Mesothelial cell of epicardium (in vitro differentiated cells): ENCODE results near the gene CNTLN. TPM values are rescaled to one million over a fixed set of nuclear protein-coding genes. Genes with fewer than 3 reads are reported as not detected.
"Not testable (repeated sequence)": the region's sequence is repeated elsewhere in the genome, so short reads cannot be mapped to it uniquely, and the experiment has no call there.

Experiments used
- DNase-seq, 2 experiments: peaks; one replicate each; pipeline ENCODE4 v3.0.0; 2021; ENCODE audit warnings: low spot score in 2 of 2; ENCODE audit not compliant: unreplicated experiment in 2 of 2
- H3K27ac Mint-ChIP-seq: 2 replicates; pipeline ENCODE4 v1.8.0; 2021; ENCODE audit warnings: mixed read lengths
- H3K27me3 Mint-ChIP-seq: 2 replicates; pipeline ENCODE4 v1.8.0; 2021; ENCODE audit warnings: low read depth, mixed read lengths
- H3K36me3 Mint-ChIP-seq: 2 replicates; pipeline ENCODE4 v1.8.0; 2021; ENCODE audit warnings: mixed read lengths
- H3K4me1 Mint-ChIP-seq: 2 replicates; pipeline ENCODE4 v1.8.0; 2021; ENCODE audit warnings: mixed read lengths
- H3K4me3 Mint-ChIP-seq: 2 replicates; pipeline ENCODE4 v1.8.0; 2021; ENCODE audit warnings: mild to moderate bottlenecking, moderate library complexity, mixed read lengths
- H3K9me3 Mint-ChIP-seq: 2 replicates; pipeline ENCODE4 v1.8.0; 2021; ENCODE audit warnings: mixed read lengths
- total RNA-seq: library from RNA; stranded (reverse); gene quantifications from 3 replicates; pipeline ENCODE4 v1.2.1, GENCODE V29; 2021
- TF ChIP-seq, protein P1 (sequence below): fragments of 200-600 bp; sonication (generic); IDR thresholded peaks from one replicate; pipeline ENCODE4 v1.5.0; 2021; ENCODE audit warnings: antibody characterized with exemption; ENCODE audit not compliant: unreplicated experiment

CNTLN gene
- total RNA-seq, 1 donor from 2014 or later, result 14.0 TPM

DNA sequence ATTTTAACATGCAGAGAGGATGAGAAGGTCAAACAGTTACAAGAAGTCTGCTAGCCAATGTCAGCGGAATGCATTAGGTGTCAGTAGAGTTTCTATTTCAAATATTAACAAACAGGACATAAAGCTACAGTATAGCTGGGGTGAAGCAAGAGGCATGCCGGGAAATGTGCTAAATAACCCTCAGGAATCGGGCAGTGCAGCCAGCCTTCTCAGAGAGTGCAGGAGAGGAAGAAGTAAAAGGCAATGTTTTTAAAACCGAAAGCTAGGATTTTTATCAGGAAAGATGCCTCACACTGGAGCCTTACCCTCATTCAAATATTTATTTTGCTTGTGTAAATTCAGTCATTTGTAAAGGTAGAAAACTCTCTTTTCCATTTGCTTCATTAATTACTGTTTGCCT is 384.9 kb downstream of the CNTLN start:
- Mint-ChIP-seq H3K27ac (no peak overlapping the region), H3K9me3 (no peaks in the 10 kb centered on the region), H3K4me1 (peaks cover 9% of the 10 kb centered on the region), H3K27me3 (peaks cover 2% of the 10 kb centered on the region), H3K36me3 (no peaks in the 10 kb centered on the region), H3K4me3 (no peak overlapping the region)
- TF ChIP-seq, protein P1, sequence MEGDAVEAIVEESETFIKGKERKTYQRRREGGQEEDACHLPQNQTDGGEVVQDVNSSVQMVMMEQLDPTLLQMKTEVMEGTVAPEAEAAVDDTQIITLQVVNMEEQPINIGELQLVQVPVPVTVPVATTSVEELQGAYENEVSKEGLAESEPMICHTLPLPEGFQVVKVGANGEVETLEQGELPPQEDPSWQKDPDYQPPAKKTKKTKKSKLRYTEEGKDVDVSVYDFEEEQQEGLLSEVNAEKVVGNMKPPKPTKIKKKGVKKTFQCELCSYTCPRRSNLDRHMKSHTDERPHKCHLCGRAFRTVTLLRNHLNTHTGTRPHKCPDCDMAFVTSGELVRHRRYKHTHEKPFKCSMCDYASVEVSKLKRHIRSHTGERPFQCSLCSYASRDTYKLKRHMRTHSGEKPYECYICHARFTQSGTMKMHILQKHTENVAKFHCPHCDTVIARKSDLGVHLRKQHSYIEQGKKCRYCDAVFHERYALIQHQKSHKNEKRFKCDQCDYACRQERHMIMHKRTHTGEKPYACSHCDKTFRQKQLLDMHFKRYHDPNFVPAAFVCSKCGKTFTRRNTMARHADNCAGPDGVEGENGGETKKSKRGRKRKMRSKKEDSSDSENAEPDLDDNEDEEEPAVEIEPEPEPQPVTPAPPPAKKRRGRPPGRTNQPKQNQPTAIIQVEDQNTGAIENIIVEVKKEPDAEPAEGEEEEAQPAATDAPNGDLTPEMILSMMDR, result no peak
- DNase-seq, result no peak

DNA sequence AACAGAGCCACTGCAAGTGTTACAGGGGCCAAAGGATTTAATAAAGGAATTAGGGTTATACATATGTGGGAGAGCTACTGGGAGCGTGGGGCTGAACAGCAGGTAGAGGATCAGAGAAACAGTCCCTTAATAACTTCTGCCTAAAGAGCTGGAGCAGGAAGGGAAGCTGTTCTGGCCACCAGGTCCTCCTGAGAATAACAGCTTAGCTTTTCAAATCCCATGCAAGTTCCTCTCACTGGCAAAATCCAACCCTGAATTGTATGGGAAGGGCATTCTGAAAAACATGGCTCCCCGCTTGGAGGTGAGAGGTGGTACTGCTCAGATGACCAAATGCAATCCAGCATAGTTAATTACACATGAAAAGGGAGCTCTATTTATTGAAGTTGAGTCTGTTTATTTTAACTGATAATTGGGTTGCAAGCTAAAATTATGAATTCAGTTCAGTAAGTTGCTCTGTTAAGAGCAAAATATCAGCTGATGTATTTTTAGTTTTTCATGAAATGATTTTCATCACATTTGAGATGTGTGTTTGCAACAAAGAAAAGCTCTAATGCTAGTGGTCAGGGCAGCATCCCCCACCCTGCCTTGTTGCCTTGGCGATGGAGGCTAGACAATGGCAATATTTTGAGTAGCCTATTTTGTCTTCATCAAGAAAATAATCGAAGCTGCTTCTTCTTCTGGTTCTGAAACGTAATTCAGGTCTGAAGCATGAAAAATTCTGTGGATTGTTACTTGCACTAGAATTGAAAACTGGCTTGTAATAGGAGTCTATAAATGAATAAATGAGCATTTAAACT is 385.6 kb downstream of the CNTLN start:
- no peak overlapping the region for H3K4me3 Mint-ChIP-seq
- H3K4me1 Mint-ChIP-seq, result peaks cover 9% of the 10 kb centered on the region
- H3K9me3 Mint-ChIP-seq, result no peaks in the 10 kb centered on the region
- no peaks in the 10 kb centered on the region for H3K36me3 Mint-ChIP-seq
- TF ChIP-seq, protein P1, result no peak
- no peak for DNase-seq
- peaks cover 2% of the 10 kb centered on the region for H3K27me3 Mint-ChIP-seq
- no peak overlapping the region for H3K27ac Mint-ChIP-seq

DNA sequence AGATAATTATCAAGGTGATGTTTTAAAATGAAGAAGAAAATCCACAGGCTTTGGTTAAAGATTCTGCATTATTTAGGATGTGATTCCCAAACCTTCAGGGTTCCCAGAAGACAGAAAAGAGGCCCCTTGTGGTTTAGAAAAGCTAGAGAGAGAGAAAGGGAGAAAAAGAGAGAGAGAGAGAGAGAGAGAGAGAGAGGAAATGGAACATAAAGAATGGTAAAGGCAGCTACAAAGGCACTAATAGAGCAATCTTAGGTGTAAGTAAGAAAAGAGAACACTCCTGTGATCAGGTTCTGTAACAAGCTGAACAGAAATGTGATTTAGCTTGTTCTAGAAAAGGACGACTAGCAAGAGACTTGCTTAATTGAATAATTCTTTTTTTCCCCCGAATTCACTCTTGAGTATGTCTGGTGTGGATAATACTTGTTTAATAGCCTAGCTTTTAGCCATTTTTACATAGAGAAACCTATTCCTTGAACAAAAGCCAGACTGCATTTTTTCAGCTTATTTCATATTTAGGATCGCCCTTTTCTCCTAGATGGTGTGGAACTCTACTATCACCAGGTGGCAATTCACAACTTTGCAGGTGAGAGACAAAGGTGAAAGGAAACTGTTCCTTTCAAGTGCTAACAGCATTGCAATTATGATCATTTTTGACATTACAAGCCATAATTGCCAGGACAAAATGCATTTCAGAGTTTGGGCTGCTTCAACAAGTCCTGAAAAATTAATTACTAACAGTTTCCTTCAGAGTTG is 386.4 kb downstream of the CNTLN start:
- Mint-ChIP-seq H3K27me3 (peaks cover 2% of the 10 kb centered on the region), H3K9me3 (no peaks in the 10 kb centered on the region), H3K36me3 (no peaks in the 10 kb centered on the region), H3K4me3 (no peak overlapping the region), H3K27ac (no peak overlapping the region), H3K4me1 (peaks cover 9% of the 10 kb centered on the region)
- no peak for DNase-seq
- TF ChIP-seq, protein P1, result no peak

DNA sequence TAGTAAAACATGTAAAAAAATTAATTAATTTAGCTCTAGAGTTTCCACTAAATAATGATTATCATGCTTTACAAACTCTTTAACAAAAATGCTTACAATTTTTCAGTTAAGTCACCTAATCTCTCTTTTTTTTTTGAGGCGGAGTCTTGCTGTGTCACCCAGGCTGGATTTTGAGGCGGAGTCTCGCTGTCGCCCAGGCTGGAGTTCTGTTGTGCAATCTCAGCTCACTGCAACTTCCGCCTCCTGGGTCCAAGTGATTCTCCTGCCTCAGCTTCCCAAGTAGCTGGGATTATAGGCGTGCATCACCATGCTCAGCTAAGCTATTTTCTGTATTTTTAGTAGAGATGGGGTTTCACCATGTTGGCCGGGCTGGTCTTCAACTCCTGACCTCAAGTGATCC is 391.9 kb downstream of the CNTLN start:
- H3K36me3 Mint-ChIP-seq, DNase-seq, H3K4me3 Mint-ChIP-seq, H3K27me3 Mint-ChIP-seq, H3K27ac Mint-ChIP-seq, H3K9me3 Mint-ChIP-seq, H3K4me1 Mint-ChIP-seq: not testable (repeated sequence)

DNA sequence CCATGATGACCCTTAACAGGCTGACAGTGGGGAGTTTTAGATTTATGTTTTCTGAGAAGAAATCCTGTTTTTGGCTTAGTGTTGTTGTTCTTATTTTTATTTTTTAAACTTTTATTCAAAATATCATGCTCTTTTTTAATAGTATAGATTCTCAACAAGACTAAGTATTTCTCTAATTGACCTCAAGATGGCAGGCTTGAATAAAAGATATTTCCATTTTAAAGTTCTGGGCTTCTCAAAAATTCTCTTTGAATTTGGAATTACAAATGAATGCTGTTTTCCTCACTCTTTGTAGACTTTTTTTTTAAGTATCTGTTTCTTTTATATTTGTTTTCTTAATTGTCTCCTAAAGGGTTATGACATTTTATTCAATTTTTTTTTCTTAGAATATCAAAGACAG is 394.0 kb downstream of the CNTLN start:
- Mint-ChIP-seq H3K4me3 (no peak overlapping the region), H3K36me3 (no peaks in the 10 kb centered on the region), H3K9me3 (no peaks in the 10 kb centered on the region), H3K27me3 (peaks cover 7% of the 10 kb centered on the region), H3K27ac (no peak overlapping the region), H3K4me1 (no peaks in the 10 kb centered on the region)
- DNase-seq, result no peak
- TF ChIP-seq, protein P1, result peak; percentile 51

DNA sequence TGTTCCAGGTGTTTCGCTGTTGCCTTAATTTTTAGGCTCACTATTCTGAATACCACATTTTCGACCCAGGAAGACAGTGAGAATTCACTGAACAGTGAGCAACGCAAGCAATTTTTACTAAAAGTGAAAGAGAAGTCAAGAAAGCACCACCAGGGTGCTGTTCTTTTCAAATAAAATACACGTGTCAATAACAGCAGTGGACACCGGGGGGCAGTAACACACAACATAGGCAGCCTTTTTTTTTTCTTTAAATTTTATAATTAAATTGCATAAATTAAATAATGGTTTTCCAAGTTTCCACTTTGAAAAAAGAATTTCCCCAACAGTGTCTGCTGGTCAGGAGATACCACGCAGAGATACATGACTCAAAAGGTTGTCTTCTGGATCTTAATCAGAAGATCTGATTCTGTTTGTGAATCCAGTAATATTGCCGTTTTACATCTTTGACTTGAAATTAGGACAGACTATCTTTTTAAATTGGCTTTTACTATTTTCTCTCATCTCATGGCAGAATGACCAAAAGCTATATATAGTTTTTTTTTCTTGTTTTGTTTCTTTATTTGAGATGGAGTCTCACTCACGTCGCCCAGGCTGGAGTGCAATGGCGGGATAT is 396.9 kb downstream of the CNTLN start:
- Mint-ChIP-seq H3K4me1 (no peaks in the 10 kb centered on the region), H3K27ac (no peak overlapping the region), H3K36me3 (no peaks in the 10 kb centered on the region), H3K4me3 (no peak overlapping the region), H3K27me3 (peaks cover 21% of the 10 kb centered on the region), H3K9me3 (no peaks in the 10 kb centered on the region)
- TF ChIP-seq, protein P1, result peak; percentile 90
- peak in 1 of 2 experiments; percentile 63 for DNase-seq
